HepG2 (cell line): ENCODE measurements around the gene RUSF1. TPM values are rescaled to one million over a fixed set of nuclear protein-coding genes. Genes with fewer than 3 reads are reported as not detected.

Experiments used
- ATF1 ChIP-seq: IDR thresholded peaks from 2 replicates; pipeline ENCODE4 v1.6.1; 2016; ENCODE audit warnings: mild to moderate bottlenecking, control low read depth
- FOSL2 ChIP-seq: sonication (generic); formaldehyde crosslinking; IDR thresholded peaks from 2 replicates; pipeline ENCODE4 v1.4.0; 2020; ENCODE audit warnings: missing genetic modification reagents
- KAT7 ChIP-seq: IDR thresholded peaks from 2 replicates; pipeline ENCODE4 v1.6.1; 2018; ENCODE audit warnings: borderline replicate concordance, missing compliant biosample characterization
- NCOA2 ChIP-seq: sonication (generic); formaldehyde crosslinking; IDR thresholded peaks from 2 replicates; pipeline ENCODE4 v1.8.0; 2022; ENCODE audit warnings: inconsistent platforms
- PHF5A ChIP-seq: IDR thresholded peaks from one replicate; pipeline ENCODE4 v1.6.1; 2018; ENCODE audit warnings: low read depth, missing genetic modification reagents; ENCODE audit not compliant: unreplicated experiment
- RNF219 ChIP-seq: sonication (generic); formaldehyde crosslinking; IDR thresholded peaks from 2 replicates; pipeline ENCODE4 v1.5.0; 2020; ENCODE audit warnings: mild to moderate bottlenecking, missing genetic modification reagents
- SP1 ChIP-seq, 2 experiments: fragments of 450-650 bp in 1 of 2; sonication (generic) in 1 of 2; formaldehyde crosslinking in 1 of 2; IDR thresholded peaks; 2 replicates each; pipeline versions ENCODE4 v1.4.0 to v1.6.1; 2016 to 2020; ENCODE audit warnings: missing genetic modification reagents in 1 of 2
- TSC22D2 ChIP-seq: sonication (generic); formaldehyde crosslinking; IDR thresholded peaks from 2 replicates; pipeline ENCODE4 v1.5.1; 2020; ENCODE audit warnings: missing genetic modification reagents, mild to moderate bottlenecking, borderline replicate concordance
- ZBTB37 ChIP-seq: sonication (generic); formaldehyde crosslinking; IDR thresholded peaks from 2 replicates; pipeline ENCODE4 v1.4.0; 2020; ENCODE audit warnings: mild to moderate bottlenecking, missing genetic modification reagents
- ZFP90 ChIP-seq: sonication (generic); formaldehyde crosslinking; IDR thresholded peaks from 2 replicates; pipeline ENCODE4 v1.8.0; 2022; ENCODE audit warnings: missing genetic modification reagents, mild to moderate bottlenecking, inconsistent platforms, borderline replicate concordance
- ZNF326 ChIP-seq: sonication (generic); formaldehyde crosslinking; IDR thresholded peaks from 2 replicates; pipeline ENCODE4 v1.4.0; 2020; ENCODE audit warnings: missing genetic modification reagents, borderline replicate concordance
- polyA plus RNA-seq, 8 experiments: library from polyadenylated mRNA; depleted of rRNA in 3 of 8; stranded (reverse) in 7 of 8; unstranded in 1 of 8; fragments of >200 nt; fragmentation: Illumina TruSeq in 4 of 8; extraction: Trizol in 4 of 8; gene quantifications; 2 replicates each; pipeline versions ENCODE4 v1.2.1 to v1.2.3, GENCODE V29; 2011 to 2016; ENCODE audit warnings: low read depth in 4 of 8, missing spikeins in 1 of 8, mixed read lengths in 1 of 8; ENCODE audit not compliant: insufficient read depth in 1 of 8
- total RNA-seq, 5 experiments: library from RNA; depleted of rRNA; stranded (reverse); fragments of >200 nt; fragmentation: Illumina TruSeq; extraction: Trizol; gene quantifications; 2 replicates each; pipeline ENCODE4 v1.2.3, GENCODE V29; 2016; ENCODE audit warnings: low read depth in 1 of 5

Gene RUSF1
- total and polyA plus RNA-seq, 2 of the 13 experiments (the other 11 are each of a cell fraction or from before 2014, with no cell fraction given), result 40.8 to 50.2 TPM

GRCh38 chr16:31459687-31460581 is 48.3 kb downstream of the RUSF1 start (continued):
- TF ChIP-seq KAT7 (CRISPR knock-in tag), result no peak
- no peak for TF ChIP-seq ZNF326
- no peak for TF ChIP-seq NCOA2 (CRISPR knock-in tag)
- TF ChIP-seq ATF1 (CRISPR knock-in tag), result peak; percentile 61; the same call in 1 of the 2 replicates
- TF ChIP-seq TSC22D2 (CRISPR knock-in tag), result no peak
- no peak for TF ChIP-seq PHF5A (CRISPR knock-in tag)
- TF ChIP-seq SP1 (IDR thresholded peaks at IDR 0.05), result peak; percentile 60; the same call in 1 of the 2 replicates
- peak; percentile 80 for TF ChIP-seq SP1 (CRISPR knock-in tag; IDR thresholded peaks at IDR 0.05)
- TF ChIP-seq ZFP90, result no peak; the same call in 1 of the 2 replicates
- 0 out of 2 replicates have a peak, but pooled peaks have one; percentile 30 for TF ChIP-seq FOSL2
- no peak for TF ChIP-seq ZBTB37 (CRISPR knock-in tag)
- TF ChIP-seq RNF219 (CRISPR knock-in tag), result no peak
